HCT116 (cell line): ENCODE measurements around the gene MOV10L1. TPM values are rescaled to one million over a fixed set of nuclear protein-coding genes. Genes with fewer than 3 reads are reported as not detected.

Experiments
- ATAC-seq: fragments of 200-7000 bp; cut with Tn5 transposase; 2 replicates; pipeline ENCODE4 v1.9.1; 2020; ENCODE audit warnings: mild to moderate bottlenecking, moderate library complexity
- BruUV-seq: library from RNA; stranded (reverse); fragments of 400-500 nt; replicated peaks from 2 replicates; lab custom pipeline; 2021; lab: Mats Ljungman, UMichigan
- CTCF ChIA-PET: fragments of 300-600 bp; sonication (Branson Sonifier 250); formaldehyde crosslinking; loops from one replicate; lab custom pipeline; 2021; ENCODE audit warnings: antibody characterized with exemption; lab: Charles Lee
- POLR2A ChIA-PET: fragments of 300-600, 350-600 bp; sonication (Branson Sonifier 250); formaldehyde crosslinking; loops from one replicate; lab custom pipeline; 2021; ENCODE audit warnings: antibody characterized with exemption; lab: Charles Lee
- RAD21 ChIA-PET, 2 experiments: fragments of 300-600 bp; sonication (Branson Sonifier 250); formaldehyde crosslinking; loops; one replicate each; lab custom pipeline; 2023; ENCODE audit warnings: low total read pairs in 2 of 2; ENCODE audit not compliant: uncharacterized antibody in 2 of 2, unreplicated experiment in 2 of 2, low non-redundant PET in 1 of 2; lab: Charles Lee
- DNase-seq: peaks from one replicate; pipeline ENCODE4 v3.0.0-alpha.2; 2010; ENCODE audit warnings: low read depth, low spot score
- H2AFZ ChIP-seq: fragments of 200-600 bp; shearing (Covaris generic), sonication (generic); 2 replicates; pipeline ENCODE4 v1.6.1; 2017; ENCODE audit warnings: low read depth, mixed run types, mixed read lengths, antibody characterized with exemption, low read length; ENCODE audit not compliant: poor library complexity, severe bottlenecking
- H3K27ac ChIP-seq: 2 replicates; pipeline ENCODE4 v1.5.1; 2012; ENCODE audit warnings: low read depth, low read length
- H3K27me3 ChIP-seq: fragments of 200-600 bp; sonication (generic); 2 replicates; pipeline ENCODE4 v1.6.1; 2016; ENCODE audit warnings: mixed run types, low read length, mixed read lengths; ENCODE audit not compliant: insufficient read depth
- H3K36me3 ChIP-seq, 2 experiments: fragments of 200-500 bp in 1 of 2; fragments of 200-600 bp in 1 of 2; sonication (Bioruptor generic) in 1 of 2; sonication (generic) in 1 of 2; 2 replicates each; pipeline versions ENCODE4 v1.5.1 to v1.6.1; 2014 to 2016; ENCODE audit warnings: low read length in 2 of 2, inconsistent platforms in 1 of 2, mixed read lengths in 1 of 2, mixed run types in 1 of 2; ENCODE audit not compliant: insufficient read depth in 2 of 2, control insufficient read depth in 1 of 2
- H3K4me1 ChIP-seq, 2 experiments: fragments of 200-600 bp in 1 of 2; sonication (generic) in 1 of 2; 2 replicates each; pipeline versions ENCODE4 v1.5.1 to v1.6.1; 2012 to 2017; ENCODE audit warnings: low read length in 2 of 2, inconsistent platforms in 1 of 2, mild to moderate bottlenecking in 1 of 2, mixed read lengths in 1 of 2, mixed run types in 1 of 2, moderate library complexity in 1 of 2; ENCODE audit not compliant: insufficient read depth in 2 of 2, control insufficient read depth in 1 of 2
- H3K4me2 ChIP-seq: fragments of 200-600 bp; sonication (generic); 2 replicates; pipeline ENCODE4 v1.6.1; 2017; ENCODE audit warnings: mixed run types, low read length, mixed read lengths
- H3K4me3 ChIP-seq, 2 experiments: fragments of 200-600 bp in 1 of 2; sonication (generic) in 1 of 2; replicated peaks in 1 of 2; 2 replicates each; pipeline ENCODE4 v1.5.1; 2011 to 2016; ENCODE audit warnings: low read length in 2 of 2, control low read depth in 1 of 2, low read depth in 1 of 2, mild to moderate bottlenecking in 1 of 2, mixed read lengths in 1 of 2, mixed run types in 1 of 2
- H3K79me2 ChIP-seq: fragments of 200-600 bp; sonication (generic); 2 replicates; pipeline ENCODE4 v1.6.1; 2017; ENCODE audit warnings: mild to moderate bottlenecking, mixed run types, low read length, moderate library complexity, mixed read lengths; ENCODE audit not compliant: insufficient read depth
- H3K9ac ChIP-seq: fragments of 200-600 bp; sonication (generic); 2 replicates; pipeline ENCODE4 v1.6.1; 2016; ENCODE audit warnings: low read length, mixed read lengths
- H3K9me2 ChIP-seq: fragments of 200-600 bp; sonication (generic), shearing (Covaris generic); 2 replicates; pipeline ENCODE4 v1.6.1; 2017; ENCODE audit warnings: mixed run types, mild to moderate bottlenecking, moderate library complexity; ENCODE audit not compliant: insufficient read depth
- H3K9me3 ChIP-seq, 2 experiments: fragments of 200-500 bp in 1 of 2; fragments of 200-600 bp in 1 of 2; sonication (Bioruptor generic) in 1 of 2; sonication (generic) in 1 of 2; 2 replicates each; pipeline ENCODE4 v1.6.1; 2014 to 2017; ENCODE audit warnings: low read length in 2 of 2, mixed read lengths in 2 of 2, inconsistent platforms in 1 of 2, low read depth in 1 of 2, mild to moderate bottlenecking in 1 of 2, mixed run types in 1 of 2, moderate library complexity in 1 of 2; ENCODE audit not compliant: control insufficient read depth in 1 of 2, insufficient read depth in 1 of 2
- H4K20me1 ChIP-seq: fragments of 200-600 bp; sonication (generic), shearing (Covaris generic); 2 replicates; pipeline ENCODE4 v1.6.1; 2017; ENCODE audit warnings: mixed run types, mild to moderate bottlenecking, moderate library complexity; ENCODE audit not compliant: insufficient read depth
- ATF3 ChIP-seq: IDR thresholded peaks from 2 replicates; pipeline ENCODE4 v1.6.1; 2012
- CTCF ChIP-seq, 3 experiments: fragments of 200-600 bp in 1 of 3; sonication (generic) in 1 of 3; IDR thresholded peaks in 2 of 3; conservative IDR thresholded peaks in 1 of 3; 2 replicates each; pipeline ENCODE4 v1.5.1; 2012 to 2017; ENCODE audit warnings: low read depth in 2 of 3, low read length in 2 of 3, antibody characterized with exemption in 1 of 3, borderline replicate concordance in 1 of 3, control low read depth in 1 of 3, mild to moderate bottlenecking in 1 of 3, mixed read lengths in 1 of 3, mixed run types in 1 of 3, moderate library complexity in 1 of 3; ENCODE audit not compliant: insufficient read depth in 1 of 3
- EGR1 ChIP-seq: IDR thresholded peaks from 2 replicates; pipeline ENCODE4 v1.6.1; 2012; ENCODE audit warnings: low read depth
- ELF1 ChIP-seq: IDR thresholded peaks from 2 replicates; pipeline ENCODE4 v1.6.1; 2012; ENCODE audit warnings: low read depth, borderline replicate concordance
- JUND ChIP-seq: IDR thresholded peaks from 2 replicates; pipeline ENCODE4 v1.6.1; 2012
- intact Hi-C: fragments of 100-400 bp; cut with micrococcal nuclease; formaldehyde crosslinking; loops from 2 replicates; pipeline ENCODE4 v1.10.0; 2022
- total RNA-seq: library from RNA; stranded (reverse); gene quantifications from one replicate; pipeline ENCODE4 v1.2.1, GENCODE V29; 2021; ENCODE audit not compliant: unreplicated experiment

The MOV10L1 gene
- total RNA-seq, 1 experiment from 2014 or later, result not detected

- TF ChIP-seq ATF3, result no peak
These were observed 7.5 kb upstream of the MOV10L1 start (continued) for GRCh38 chr22:50082197-50082715.

- H4K20me1 ChIP-seq, result no peaks in the 10 kb centered on the region
- H2AFZ ChIP-seq, result no peak overlapping the region
- ATAC-seq (no peak; the same call in 1 of the 2 replicates), DNase-seq (no peak)
- no peak overlapping the region for H3K9ac ChIP-seq
- no peaks in the 10 kb centered on the region for H3K36me3 ChIP-seq
- peaks cover 0 to 3% of the 10 kb centered on the region in 2 experiments; a peak in 1 of 4 replicates for H3K9me3 ChIP-seq
- POLR2A ChIA-PET, result no interaction called here
- H3K4me3 ChIP-seq, result no peak overlapping the region
- no peaks in the 10 kb centered on the region for H3K79me2 ChIP-seq
- RAD21 ChIA-PET, result no interaction called here
- H3K4me1 ChIP-seq, result peaks cover 0 to 10% of the 10 kb centered on the region in 2 experiments; a peak in 3 of 4 replicates
- no peaks in the 10 kb centered on the region for H3K27me3 ChIP-seq
- H3K4me2 ChIP-seq, result peak overlapping the region; percentile 28
- CTCF ChIA-PET, result no interaction called here
- TF ChIP-seq JUND, result no peak
- TF ChIP-seq EGR1, result no peak
- no peak for TF ChIP-seq CTCF (IDR thresholded peaks at IDR 0.05 in 2 of 3, conservative IDR thresholded peaks at IDR 0.05 in 1 of 3; ENCODE audit: borderline replicate concordance in 1 of 3, insufficient read depth in 1 of 3, low read depth in 2 of 3, low read length in 2 of 3)
- no peak for TF ChIP-seq ELF1
- H3K27ac ChIP-seq, result no peak overlapping the region
- no TSS peak for BruUV-seq
- H3K9me2 ChIP-seq, result no peaks in the 10 kb centered on the region
- intact Hi-C loops, result no loop called here
These were observed 6.8 kb upstream of the MOV10L1 start for GRCh38 chr22:50082961-50083461.
